ENCODE measurements around the gene TMED4. TPM values are rescaled to one million over a fixed set of nuclear protein-coding genes. Genes with fewer than 3 reads are reported as not detected.

Gene TMED4
- total RNA-seq, 2 donors from 2014 or later: 97.9 to 104 TPM

DNA sequence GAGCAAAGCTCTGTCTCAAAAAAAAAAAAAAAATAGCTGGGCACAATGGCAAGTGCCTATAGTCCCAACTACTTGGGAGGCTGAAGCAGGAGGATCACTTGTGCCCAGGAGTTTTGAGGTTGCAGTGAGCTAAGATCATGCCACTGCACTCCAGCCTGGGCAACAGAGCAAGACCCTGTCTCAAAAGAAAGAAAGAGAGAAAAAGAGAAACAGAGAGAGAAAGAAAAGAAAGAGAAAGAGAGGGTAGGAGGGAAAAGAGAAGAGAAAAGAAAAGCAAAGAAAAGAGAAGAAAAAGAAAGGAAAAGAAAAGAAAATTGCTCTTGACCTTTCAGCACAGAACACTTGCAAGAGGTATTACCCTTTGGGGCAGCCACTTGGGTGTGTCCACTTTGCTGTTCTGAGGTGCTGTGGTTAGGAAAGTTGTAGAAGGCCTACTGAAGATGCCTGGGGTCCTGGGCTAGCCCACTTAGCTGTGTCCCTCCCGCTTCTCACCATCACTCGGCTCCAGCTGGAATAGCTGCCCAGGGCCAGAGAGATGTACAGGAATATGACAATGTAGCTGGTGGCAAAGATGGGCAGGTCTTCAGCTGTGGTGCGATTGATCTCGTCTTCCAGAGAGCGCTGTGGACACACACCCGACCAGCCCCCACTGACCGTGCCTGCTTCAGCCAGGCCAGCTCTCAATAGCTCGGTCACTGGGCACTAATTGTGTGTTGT lies 46.5 kb downstream of the TMED4 start:
- no peak overlapping the region for H3K27ac Mint-ChIP-seq
- ATAC-seq (no peak), DNase-seq (ENCODE audit: low spot score) (no peak)
- H3K27me3 Mint-ChIP-seq: peaks cover 0 to 3% of the 10 kb centered on the region in 2 donors
- no peak overlapping the region for H3K4me3 Mint-ChIP-seq
- H3K9me3 Mint-ChIP-seq: no peaks in the 10 kb centered on the region
- no peaks in the 10 kb centered on the region for H3K4me1 Mint-ChIP-seq (ENCODE audit: low read depth in 2 of 2)
- no peaks in the 10 kb centered on the region for H3K36me3 Mint-ChIP-seq

DNA sequence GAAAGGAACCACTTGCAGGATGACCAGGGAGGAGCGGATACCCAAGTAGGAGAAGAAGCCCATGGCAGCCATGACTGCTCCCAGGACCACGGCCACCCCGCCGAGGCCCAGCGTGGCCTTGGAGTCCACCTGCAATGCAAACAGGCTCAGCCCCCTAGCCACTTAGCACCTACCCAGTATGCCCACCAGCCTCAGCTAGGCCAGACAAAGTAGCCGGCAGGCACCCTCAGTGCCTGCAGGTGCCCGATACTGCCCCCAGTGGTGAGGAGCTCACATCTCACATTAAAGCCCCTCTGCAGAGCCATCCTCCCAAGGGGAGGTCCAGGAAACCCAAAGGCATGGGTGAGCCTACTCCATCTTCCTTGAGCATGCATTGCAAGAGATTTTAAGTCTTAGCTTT lies 47.5 kb downstream of the TMED4 start:
- Mint-ChIP-seq H3K4me1 (ENCODE audit: low read depth in 2 of 2) (no peaks in the 10 kb centered on the region), H3K27ac (no peak overlapping the region), H3K9me3 (no peaks in the 10 kb centered on the region), H3K36me3 (no peaks in the 10 kb centered on the region), H3K4me3 (no peak overlapping the region), H3K27me3 (peaks cover 0 to 3% of the 10 kb centered on the region in 2 donors)
- ATAC-seq (peak; percentile 51 to 52), DNase-seq (ENCODE audit: low spot score) (peak; percentile 73)

DNA sequence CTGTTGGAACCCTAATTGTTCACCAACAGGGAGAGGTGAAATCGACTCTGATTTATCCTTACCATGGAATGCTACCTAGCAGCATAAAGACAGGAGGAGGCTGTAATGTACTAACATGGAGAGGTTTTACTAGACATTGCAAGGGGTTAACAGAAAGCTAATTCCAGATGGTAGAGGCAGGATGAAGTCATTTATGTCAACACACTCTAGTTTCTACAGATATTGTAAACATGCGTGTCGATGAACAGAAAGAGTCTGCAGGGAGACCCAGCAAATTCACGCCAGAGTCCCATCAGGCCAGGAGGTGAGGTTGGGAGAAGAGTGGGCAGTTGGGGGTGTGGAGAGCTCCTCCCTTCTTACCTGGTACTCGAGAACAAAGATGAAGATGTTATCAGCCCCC lies 47.9 kb downstream of the TMED4 start:
- Mint-ChIP-seq H3K9me3 (no peaks in the 10 kb centered on the region), H3K4me1 (ENCODE audit: low read depth in 2 of 2) (no peaks in the 10 kb centered on the region), H3K4me3 (no peak overlapping the region), H3K36me3 (no peaks in the 10 kb centered on the region), H3K27me3 (peaks cover 0 to 3% of the 10 kb centered on the region in 2 donors), H3K27ac (no peak overlapping the region)
- no peak for ATAC-seq
- no peak for DNase-seq (ENCODE audit: low spot score)

DNA sequence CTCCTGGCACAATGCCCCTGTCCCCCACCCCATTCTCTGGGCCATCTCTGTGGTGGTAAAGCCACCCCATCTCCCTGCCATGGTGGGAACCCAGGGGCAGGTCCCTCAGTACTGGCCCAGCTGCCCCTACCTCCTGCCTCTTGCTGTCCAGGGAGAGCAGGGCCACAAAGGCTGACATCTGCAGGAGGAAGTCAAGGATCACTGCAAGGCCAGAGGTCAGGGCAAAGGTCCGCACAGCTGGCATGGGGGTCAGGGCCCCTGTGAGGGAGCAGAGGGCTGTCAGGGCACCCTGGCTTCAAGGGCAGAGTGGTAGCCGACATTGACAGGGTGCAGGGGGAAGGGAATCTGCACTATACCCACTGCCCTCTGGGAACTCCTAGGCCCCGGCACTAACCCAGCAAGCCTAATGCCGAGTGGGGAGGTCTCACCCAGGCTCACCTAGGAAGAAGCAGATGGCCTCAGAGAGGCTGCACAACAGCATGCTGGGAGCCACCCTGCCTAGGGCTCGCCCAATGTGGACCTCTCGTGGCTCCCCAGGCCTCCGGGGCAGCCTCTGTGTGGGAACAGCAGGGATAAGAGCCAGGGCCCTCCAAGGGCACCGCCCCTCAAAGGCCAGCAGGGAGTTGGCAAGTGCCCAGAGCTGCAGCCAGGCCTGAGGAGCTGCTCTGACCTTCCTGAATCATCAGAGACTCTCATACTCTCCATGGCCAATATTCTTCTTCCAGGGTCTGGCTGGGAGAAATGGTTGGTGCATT lies 48.6 kb downstream of the TMED4 start:
- Mint-ChIP-seq H3K36me3 (no peaks in the 10 kb centered on the region), H3K27ac (no peak overlapping the region), H3K9me3 (no peaks in the 10 kb centered on the region), H3K4me3 (no peak overlapping the region), H3K27me3 (peaks cover 0 to 3% of the 10 kb centered on the region in 2 donors), H3K4me1 (ENCODE audit: low read depth in 2 of 2) (no peaks in the 10 kb centered on the region)
- DNase-seq (ENCODE audit: low spot score): no peak
- no peak for ATAC-seq

DNA sequence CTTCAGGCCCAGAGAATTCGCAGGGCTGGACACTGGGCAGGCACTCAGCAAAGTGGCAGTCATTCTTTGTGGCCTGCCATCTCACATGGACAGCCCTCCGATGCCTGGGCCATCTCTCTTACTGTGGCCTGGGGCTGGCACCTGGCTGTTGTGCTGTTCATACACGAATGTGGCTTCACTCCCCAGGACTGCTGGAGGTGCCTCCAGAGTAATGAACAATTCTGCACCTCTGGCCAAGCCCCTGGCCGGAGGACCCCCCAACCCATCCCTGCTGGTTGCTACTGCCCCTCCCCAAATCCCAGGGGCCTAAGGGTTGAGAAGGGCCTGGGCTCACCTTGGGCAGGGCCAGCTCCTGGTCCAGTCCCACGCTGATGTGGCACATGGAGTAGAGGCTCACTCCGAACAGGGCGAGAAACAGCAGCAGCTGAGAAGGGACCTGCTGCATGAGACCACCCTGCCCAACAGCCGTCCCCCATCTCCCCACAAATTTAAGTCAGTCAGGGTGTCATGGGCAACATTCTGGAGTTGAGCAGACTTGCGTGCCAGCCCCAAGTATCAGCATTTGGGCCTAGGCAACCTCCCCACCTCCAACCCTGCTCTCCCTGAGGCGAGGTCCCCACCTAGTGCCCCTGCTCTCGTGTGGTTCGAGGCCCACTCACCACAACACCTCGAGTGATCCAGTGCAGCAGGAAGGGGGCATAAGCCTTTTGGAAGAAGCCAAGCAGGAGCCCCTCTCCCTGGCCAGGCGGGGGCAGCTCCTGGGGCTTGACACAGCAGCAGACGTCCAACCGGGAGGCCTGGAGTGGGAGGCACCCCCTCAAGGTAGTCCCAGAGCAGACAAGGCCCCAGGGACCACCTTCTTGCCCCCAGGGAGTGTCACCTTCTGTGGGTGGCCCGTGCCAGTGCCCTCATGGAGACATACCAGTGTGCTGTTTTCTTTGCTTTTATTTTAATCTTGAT lies 50.3 kb downstream of the TMED4 start:
- Mint-ChIP-seq H3K36me3 (no peaks in the 10 kb centered on the region), H3K27me3 (peaks cover 0 to 3% of the 10 kb centered on the region in 2 donors), H3K4me3 (no peak overlapping the region), H3K27ac (no peak overlapping the region), H3K9me3 (no peaks in the 10 kb centered on the region), H3K4me1 (ENCODE audit: low read depth in 2 of 2) (no peaks in the 10 kb centered on the region)
- ATAC-seq (peak; percentile 18 to 46), DNase-seq (ENCODE audit: low spot score) (no peak)

DNA sequence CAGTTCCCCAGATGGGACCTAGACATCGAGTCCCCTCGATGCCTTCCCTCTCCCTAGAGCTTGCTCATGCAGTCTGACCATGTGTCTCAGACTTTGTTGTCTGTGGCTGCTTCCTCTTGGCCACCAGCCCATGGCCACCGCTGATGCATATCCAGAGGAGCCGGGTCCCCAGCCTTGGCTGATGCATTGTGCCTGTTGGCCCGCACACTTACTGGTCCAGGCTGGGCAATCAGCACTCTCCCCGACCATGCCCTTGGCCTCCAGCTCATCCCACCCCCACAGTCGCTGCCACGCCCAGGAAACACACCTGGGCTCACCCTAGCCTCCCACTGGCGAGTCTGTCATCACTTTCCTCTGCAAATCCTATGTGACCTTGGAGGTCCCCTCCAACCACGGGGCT lies 51.0 kb downstream of the TMED4 start:
- DNase-seq (ENCODE audit: low spot score) (no peak), ATAC-seq (no peak)
- H3K4me1 Mint-ChIP-seq (ENCODE audit: low read depth in 2 of 2): no peaks in the 10 kb centered on the region
- no peak overlapping the region for H3K4me3 Mint-ChIP-seq
- no peak overlapping the region for H3K27ac Mint-ChIP-seq
- H3K27me3 Mint-ChIP-seq: peaks cover 0 to 3% of the 10 kb centered on the region in 2 donors
- no peaks in the 10 kb centered on the region for H3K9me3 Mint-ChIP-seq
- no peaks in the 10 kb centered on the region for H3K36me3 Mint-ChIP-seq

Other genes with a start within 250 kb of the TMED4 start
- 100 to 1,000 TPM in 1 of 2 donors, 10 to 100 TPM in 1; 70.8 to 108 TPM for gene NUDCD3, start 91.6 kb downstream of the TMED4 start, total RNA-seq
- under 1 TPM in 1 of 2 donors, not detected in 1; 0.12 TPM for gene NPC1L1, start 40.9 kb downstream of the TMED4 start, total RNA-seq
- 100 to 1,000 TPM in 1 of 2 donors, 10 to 100 TPM in 1; 99.7 to 208 TPM for gene DDX56, start 8.3 kb downstream of the TMED4 start, total RNA-seq
- 100 to 1,000 TPM in 1 of 2 donors, 10 to 100 TPM in 1; 84.8 to 116 TPM for gene OGDH, start 24.4 kb upstream of the TMED4 start, total RNA-seq
- gene ZMIZ2, start 166.6 kb upstream of the TMED4 start, total RNA-seq: 100 to 1,000 TPM; 108 to 133 TPM
- 1,000 to 10,000 TPM; 1,523 to 1,782 TPM for gene PPIA, start 214.4 kb upstream of the TMED4 start, total RNA-seq

Measured in natural killer cell treated with Interleukin-12 subunit alpha and Interleukin-12 subunit beta and Interleukin-15 and Interleukin-18, amount 100 ng/mL, for 72 hours (primary cell).